D721Med (cell line): Measurements from ENCODE around the gene SLC6A7.

Experiments used
- DNase-seq: peaks from one replicate; pipeline ENCODE4 v3.0.0; 2011; ENCODE audit warnings: low spot score; ENCODE audit not compliant: insufficient read length
- FAIRE-seq: peaks from 2 replicates; lab custom pipeline; 2011; peaks lifted over from hg19 to GRCh38; lab: Jason Lieb, UNC
- CTCF ChIP-seq: IDR thresholded peaks from 2 replicates; pipeline ENCODE4 v1.5.1; 2012; ENCODE audit warnings: mild to moderate bottlenecking, control low read depth; ENCODE audit not compliant: insufficient read depth; ENCODE audit errors: missing control alignments

Gene SLC6A7

GRCh38 chr5:150174285-150174684 is 15.6 kb upstream of the SLC6A7 start:
- no peak for TF ChIP-seq CTCF
- FAIRE-seq (no peak), DNase-seq (no peak)

- no peak for TF ChIP-seq CTCF
- FAIRE-seq, result no peak
- DNase-seq, result no peak
Observed at GRCh38 chr5:150175076-150175475, 14.8 kb upstream of the SLC6A7 start.

- DNase-seq (no peak), FAIRE-seq (no peak)
- peak; percentile 34 for TF ChIP-seq CTCF
Observed at GRCh38 chr5:150175536-150175935, 14.3 kb upstream of the SLC6A7 start.

GRCh38 chr5:150176745-150177477 is 13.0 kb upstream of the SLC6A7 start:
- FAIRE-seq (no peak), DNase-seq (no peak)
- TF ChIP-seq CTCF, result no peak

GRCh38 chr5:150177721-150178120 is 12.1 kb upstream of the SLC6A7 start:
- FAIRE-seq, result no peak
- TF ChIP-seq CTCF, result no peak

GRCh38 chr5:150178262-150178661 is 11.6 kb upstream of the SLC6A7 start:
- FAIRE-seq (no peak), DNase-seq (no peak)
- no peak for TF ChIP-seq CTCF

More at GRCh38 chr5:150177721-150178120, 12.1 kb upstream of the SLC6A7 start:
- DNase-seq, result no peak

GRCh38 chr5:150179019-150179620 is 10.7 kb upstream of the SLC6A7 start:
- DNase-seq (no peak), FAIRE-seq (no peak)
- no peak for TF ChIP-seq CTCF
